Measurements from ENCODE around the gene KDR. TPM values are rescaled to one million over a fixed set of nuclear protein-coding genes. Genes with fewer than 3 reads are reported as not detected.

The KDR gene
- total RNA-seq, 1 donor from 2014 or later: 23.4 TPM

DNA sequence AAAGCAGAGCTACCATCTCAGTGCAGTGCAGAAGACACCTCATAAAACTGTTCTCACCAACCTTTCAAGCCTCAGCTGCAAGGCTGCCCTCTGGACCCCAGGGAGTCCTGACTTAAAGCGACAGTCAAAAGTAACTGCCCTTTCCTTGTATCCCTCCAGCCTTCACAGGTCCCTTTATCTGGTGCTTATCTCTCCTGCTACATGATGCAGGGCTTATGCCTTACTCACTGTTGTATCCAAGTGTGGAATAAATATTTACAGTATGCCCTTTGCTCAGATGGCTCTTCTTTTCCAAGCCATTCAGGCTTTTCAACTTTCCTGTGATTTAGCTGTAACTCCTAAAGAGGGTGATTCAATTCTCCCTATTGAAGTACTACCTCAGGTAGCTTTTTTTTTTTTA is 92.6 kb downstream of the KDR start:
- DNase-seq: no peak
- TF ChIP-seq, protein P1, sequence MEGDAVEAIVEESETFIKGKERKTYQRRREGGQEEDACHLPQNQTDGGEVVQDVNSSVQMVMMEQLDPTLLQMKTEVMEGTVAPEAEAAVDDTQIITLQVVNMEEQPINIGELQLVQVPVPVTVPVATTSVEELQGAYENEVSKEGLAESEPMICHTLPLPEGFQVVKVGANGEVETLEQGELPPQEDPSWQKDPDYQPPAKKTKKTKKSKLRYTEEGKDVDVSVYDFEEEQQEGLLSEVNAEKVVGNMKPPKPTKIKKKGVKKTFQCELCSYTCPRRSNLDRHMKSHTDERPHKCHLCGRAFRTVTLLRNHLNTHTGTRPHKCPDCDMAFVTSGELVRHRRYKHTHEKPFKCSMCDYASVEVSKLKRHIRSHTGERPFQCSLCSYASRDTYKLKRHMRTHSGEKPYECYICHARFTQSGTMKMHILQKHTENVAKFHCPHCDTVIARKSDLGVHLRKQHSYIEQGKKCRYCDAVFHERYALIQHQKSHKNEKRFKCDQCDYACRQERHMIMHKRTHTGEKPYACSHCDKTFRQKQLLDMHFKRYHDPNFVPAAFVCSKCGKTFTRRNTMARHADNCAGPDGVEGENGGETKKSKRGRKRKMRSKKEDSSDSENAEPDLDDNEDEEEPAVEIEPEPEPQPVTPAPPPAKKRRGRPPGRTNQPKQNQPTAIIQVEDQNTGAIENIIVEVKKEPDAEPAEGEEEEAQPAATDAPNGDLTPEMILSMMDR (IDR thresholded peaks at IDR 0.05; ENCODE audit: borderline replicate concordance): no peak
- H3K9me3 ChIP-seq (replicated peaks): no peaks in the 10 kb centered on the region
- intact Hi-C loops (cut with micrococcal nuclease): no loop called here
- no peak overlapping the region for H3K4me3 ChIP-seq
- peaks cover 62% of the 10 kb centered on the region for H3K4me1 ChIP-seq
- H3K36me3 ChIP-seq: no peaks in the 10 kb centered on the region
- H3K27ac ChIP-seq (replicated peaks): peak overlapping the region; percentile 65
- no peaks in the 10 kb centered on the region for H3K27me3 ChIP-seq (ENCODE audit: low read depth)

DNA sequence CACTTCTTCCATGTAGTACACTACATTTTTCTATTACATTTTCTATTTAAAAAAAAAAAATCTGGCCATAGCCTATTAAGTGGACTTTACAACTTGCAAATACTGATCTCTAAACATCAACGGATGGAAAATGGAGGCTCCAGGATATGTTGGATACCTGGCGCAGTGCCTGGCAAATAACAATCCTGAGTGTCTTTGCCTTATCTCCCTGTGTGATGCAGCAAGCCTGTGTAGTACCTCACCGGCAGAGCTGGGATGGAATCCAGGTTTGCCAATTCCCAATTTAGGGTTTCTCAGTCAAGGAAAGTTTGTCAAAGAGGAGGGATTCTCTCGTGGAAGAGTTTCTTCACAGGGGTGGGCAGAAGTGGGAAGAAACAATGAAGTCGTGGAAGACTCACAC is 93.2 kb downstream of the KDR start:
- TF ChIP-seq, protein P1 (IDR thresholded peaks at IDR 0.05; ENCODE audit: borderline replicate concordance): no peak
- Histone ChIP-seq H3K36me3 (no peaks in the 10 kb centered on the region), H3K27ac (replicated peaks) (peak overlapping the region; percentile 65), H3K4me1 (peaks cover 56% of the 10 kb centered on the region), H3K4me3 (no peak overlapping the region), H3K9me3 (replicated peaks) (no peaks in the 10 kb centered on the region), H3K27me3 (ENCODE audit: low read depth) (no peaks in the 10 kb centered on the region)
- intact Hi-C loops (cut with micrococcal nuclease): no loop called here
- DNase-seq: no peak

DNA sequence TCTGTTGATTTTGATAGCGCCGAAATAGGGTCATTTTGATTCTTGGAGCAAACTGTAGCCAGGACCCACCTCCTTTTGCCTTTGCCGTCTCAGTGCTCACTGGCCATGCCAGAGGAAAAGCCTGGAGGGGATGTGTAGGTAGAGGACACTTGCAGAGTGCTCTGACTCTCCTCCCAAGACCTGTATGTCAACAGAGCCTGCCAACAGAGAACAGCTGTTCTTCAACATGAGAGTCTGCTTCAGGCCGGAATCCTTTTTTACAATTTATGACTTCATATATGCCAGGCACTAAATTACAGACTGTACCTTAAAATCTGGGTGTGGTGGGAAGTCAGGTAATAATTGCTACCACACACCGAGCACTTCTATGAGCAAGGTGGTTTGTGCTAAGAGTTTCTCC is 94.2 kb downstream of the KDR start:
- no peaks in the 10 kb centered on the region for H3K9me3 ChIP-seq (replicated peaks)
- no peaks in the 10 kb centered on the region for H3K36me3 ChIP-seq
- peak overlapping the region; percentile 58 for H3K27ac ChIP-seq (replicated peaks)
- H3K27me3 ChIP-seq (ENCODE audit: low read depth): no peaks in the 10 kb centered on the region
- no peak for DNase-seq
- intact Hi-C loops (cut with micrococcal nuclease): no loop called here
- no peak overlapping the region for H3K4me3 ChIP-seq
- TF ChIP-seq, protein P1 (IDR thresholded peaks at IDR 0.05; ENCODE audit: borderline replicate concordance): no peak
- H3K4me1 ChIP-seq: peaks cover 45% of the 10 kb centered on the region

DNA sequence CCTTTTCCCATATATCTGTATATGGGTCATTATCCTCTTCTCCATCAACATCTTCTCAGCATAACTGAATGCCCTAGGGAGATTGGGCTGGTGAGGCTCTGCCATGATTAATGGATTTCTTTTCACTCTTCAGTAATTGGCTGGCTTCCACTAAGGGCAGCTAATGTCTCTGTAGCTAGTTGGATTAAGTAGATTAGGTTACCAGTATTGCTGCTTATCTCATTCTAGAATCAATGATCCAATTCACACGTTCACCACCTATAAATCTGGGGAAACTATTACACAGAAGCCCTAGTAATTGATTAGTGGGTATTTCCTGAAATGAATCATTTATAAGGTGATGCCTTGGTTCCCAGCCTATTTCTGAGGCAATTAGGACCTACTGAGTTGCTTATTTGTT is 94.8 kb downstream of the KDR start:
- H3K9me3 ChIP-seq (replicated peaks): no peaks in the 10 kb centered on the region
- peaks cover 43% of the 10 kb centered on the region for H3K4me1 ChIP-seq
- H3K36me3 ChIP-seq: no peaks in the 10 kb centered on the region
- intact Hi-C loops (cut with micrococcal nuclease): no loop called here
- H3K27ac ChIP-seq (replicated peaks): peak overlapping the region; percentile 58
- no peak for DNase-seq
- no peaks in the 10 kb centered on the region for H3K27me3 ChIP-seq (ENCODE audit: low read depth)
- TF ChIP-seq, protein P1 (IDR thresholded peaks at IDR 0.05; ENCODE audit: borderline replicate concordance): no peak
- H3K4me3 ChIP-seq: no peak overlapping the region

DNA sequence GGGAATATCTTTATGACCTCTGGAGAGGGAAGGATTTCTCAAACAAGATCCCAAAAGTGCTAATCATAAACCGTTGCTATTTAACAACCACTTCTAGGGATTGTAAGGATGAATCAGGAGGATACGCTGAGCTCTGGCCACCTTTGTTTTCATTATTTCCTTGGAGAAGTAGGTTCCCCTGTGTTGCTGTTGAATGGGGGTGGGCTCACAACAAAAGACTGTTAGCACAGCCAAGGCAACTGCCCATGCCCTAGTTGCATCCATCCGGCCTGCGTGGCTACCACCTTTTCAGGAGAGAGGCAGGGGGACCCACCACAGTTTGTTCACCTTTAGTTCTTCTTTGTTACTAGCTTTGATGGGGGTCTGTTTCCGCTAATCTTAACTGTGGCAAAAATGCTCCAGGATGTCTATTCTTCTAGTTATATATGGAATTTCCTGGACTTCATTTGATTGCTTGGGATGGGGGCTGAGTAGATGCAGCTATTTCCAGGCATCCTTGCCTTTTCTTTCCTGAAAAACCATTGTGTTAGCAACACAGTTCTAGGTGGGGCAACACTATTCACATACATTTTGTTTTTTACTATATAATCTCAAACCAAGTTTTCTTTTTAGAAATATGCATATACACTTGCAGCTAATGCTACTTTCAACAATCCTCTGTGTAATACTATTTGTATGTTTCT is 95.4 kb downstream of the KDR start:
- intact Hi-C loops (cut with micrococcal nuclease): no loop called here
- no peak for DNase-seq
- Histone ChIP-seq H3K36me3 (no peaks in the 10 kb centered on the region), H3K27ac (replicated peaks) (peak overlapping the region; percentile 58), H3K27me3 (ENCODE audit: low read depth) (no peaks in the 10 kb centered on the region), H3K9me3 (replicated peaks) (no peaks in the 10 kb centered on the region), H3K4me3 (no peak overlapping the region), H3K4me1 (peaks cover 43% of the 10 kb centered on the region)
- TF ChIP-seq, protein P1 (IDR thresholded peaks at IDR 0.05; ENCODE audit: borderline replicate concordance): no peak

Measured in left ventricle myocardium inferior (tissue), 1 donor.